ENCODE results near the gene SLC43A1.
A peak's percentile ranks its signal among the peaks of the same experiment; 100 is the strongest.
"Not testable (repeated sequence)": the region's sequence is repeated elsewhere in the genome, so short reads cannot be mapped to it uniquely, and the experiment has no call there.

SLC43A1 gene

GRCh38 chr11:57460758-57461749 is 54.4 kb downstream of the SLC43A1 start:
- no peak for DNase-seq (ENCODE audit: low read depth)

DNA sequence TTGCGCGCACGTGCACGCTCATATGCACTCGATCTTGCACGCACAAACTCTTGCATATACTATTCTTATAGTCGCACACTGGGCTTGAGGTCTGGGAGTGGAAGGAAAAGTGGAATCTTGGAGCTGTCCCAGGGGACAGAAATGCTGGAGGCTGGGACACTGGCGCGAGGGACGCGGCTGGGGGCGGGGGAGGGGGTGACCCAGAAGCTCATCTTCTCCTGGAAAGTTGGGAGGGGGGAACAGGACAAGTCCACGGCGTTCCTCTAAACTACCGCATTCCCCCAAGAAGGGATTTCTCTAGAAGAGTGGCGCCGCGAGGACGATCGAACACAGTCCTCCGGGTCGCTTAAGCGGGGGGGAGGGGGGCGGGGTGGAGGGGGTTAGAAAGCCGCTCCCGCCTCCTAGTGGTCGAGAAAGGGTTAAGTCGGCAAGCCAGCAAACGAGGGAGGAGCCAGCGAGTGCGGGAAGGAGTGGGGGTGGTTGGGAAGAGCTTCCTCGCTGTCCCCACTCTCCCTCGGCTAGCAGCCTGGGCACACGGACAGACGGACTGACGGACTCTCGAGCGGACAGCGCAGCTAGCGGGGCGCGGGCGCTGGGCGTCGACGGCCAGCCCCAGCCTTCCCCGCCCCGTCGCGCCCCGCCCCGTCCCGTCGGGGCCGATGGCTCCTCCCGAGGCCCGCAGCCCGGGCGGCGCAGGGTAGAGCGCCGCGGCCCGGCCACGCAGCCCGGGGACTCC is 55.3 kb downstream of the SLC43A1 start, which contains the start of gene RTN4RL2:
Gene RTN4RL2, plus strand, starts transcription at position 507 of the 736 bp plus-strand sequence. CDS start 338 bp downstream, outside the sequence.
- DNase-seq (ENCODE audit: low read depth), result no peak

DNA sequence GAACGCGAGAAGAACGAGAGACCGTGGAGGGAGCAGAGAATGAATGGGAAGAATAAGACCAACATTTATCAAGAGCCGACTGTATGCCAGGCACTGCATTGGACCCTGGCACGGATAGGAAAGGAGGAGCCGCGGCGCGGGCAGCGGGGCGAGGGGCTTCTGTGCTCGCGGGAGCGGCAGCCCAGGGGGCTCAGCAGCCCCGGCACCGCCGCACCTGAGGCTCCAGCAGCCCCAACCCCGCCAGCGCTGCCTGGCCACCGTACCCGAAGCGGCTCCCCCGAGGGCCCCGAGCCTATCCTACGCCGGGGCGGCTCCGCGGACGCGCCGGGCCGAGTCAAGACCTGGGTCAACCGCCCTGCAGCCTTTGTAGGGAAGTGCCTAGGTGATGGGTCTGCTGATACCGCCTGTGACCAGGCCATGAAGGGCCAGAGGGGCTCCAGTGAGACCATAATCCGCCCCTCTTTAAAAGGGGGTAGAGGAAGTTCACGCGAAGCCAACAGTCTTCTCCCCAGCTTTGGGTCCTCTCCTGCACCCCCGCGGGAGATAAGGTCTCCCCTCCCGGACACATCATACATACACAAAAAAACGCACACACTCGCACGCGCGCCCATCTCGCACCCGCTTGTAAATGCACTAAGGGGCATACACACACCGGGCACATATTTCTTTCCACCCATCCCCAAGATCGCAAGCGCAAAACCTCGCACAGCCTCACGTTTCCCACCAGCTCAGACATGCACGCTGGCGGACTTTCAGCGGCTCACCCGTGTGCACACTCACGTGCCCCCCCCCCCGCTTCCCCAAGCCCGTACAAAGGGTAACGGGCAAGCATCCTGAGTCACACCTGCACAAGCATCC is 56.1 kb downstream of the SLC43A1 start:
- no peak for DNase-seq (ENCODE audit: low read depth)

DNA sequence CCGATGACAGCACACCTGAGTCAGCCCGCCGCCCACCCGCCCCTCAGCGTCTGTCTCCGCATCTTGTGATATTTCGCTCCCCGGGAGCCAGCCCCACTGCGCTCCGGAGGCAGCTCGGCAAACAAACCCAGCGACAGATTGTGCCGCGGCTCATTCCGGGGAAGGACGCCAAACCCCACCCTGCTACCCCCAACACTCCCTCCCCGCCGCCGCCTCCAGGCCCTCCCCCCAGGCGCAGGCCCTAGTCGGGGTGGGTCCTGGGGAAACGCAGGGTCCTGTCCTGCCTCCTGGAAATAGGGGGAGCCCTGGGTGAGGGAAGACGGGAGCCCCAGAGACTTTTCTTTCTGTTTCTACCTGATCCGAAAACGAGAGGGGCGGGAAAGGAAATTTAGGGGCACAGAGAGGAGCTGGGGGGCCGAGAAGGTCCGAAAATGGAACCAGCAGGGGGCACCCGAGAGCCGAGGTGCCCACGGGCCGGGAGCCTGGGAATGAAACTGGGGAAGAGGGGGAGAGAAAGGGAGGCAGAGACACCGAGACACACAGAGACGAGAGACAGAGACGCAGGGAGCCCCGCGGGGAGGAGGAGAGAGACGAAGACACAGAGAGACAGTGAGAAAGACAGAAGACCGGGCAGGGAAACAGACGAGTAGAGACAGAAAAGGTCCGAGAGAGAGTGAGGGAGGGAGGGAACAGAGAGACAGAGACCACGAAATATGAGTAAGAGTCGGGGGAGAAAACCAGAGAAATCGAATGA is 56.9 kb downstream of the SLC43A1 start:
- peak; percentile 35 for DNase-seq (ENCODE audit: low read depth)

GRCh38 chr11:57458060-57458409 is 57.5 kb downstream of the SLC43A1 start:
- DNase-seq (ENCODE audit: low read depth), result no peak

DNA sequence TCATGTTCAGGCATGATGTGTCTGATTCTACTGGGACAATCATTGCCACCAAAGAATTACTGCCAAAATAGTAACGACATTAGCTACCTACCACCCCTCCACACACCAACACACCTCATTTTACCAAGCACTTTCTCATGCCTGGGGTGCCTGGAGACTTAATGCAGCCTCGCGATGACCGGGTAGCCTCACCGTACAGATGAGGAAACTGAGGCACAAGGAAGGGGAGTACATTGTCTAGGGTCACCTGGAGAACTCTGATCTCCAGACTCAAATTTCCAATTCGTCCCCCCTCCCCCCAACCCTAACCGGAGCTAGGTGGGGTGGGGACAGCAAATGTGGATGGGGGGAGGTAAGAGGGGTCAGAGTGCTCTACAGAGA is 57.9 kb downstream of the SLC43A1 start:
- DNase-seq (ENCODE audit: low read depth), result no peak

DNA sequence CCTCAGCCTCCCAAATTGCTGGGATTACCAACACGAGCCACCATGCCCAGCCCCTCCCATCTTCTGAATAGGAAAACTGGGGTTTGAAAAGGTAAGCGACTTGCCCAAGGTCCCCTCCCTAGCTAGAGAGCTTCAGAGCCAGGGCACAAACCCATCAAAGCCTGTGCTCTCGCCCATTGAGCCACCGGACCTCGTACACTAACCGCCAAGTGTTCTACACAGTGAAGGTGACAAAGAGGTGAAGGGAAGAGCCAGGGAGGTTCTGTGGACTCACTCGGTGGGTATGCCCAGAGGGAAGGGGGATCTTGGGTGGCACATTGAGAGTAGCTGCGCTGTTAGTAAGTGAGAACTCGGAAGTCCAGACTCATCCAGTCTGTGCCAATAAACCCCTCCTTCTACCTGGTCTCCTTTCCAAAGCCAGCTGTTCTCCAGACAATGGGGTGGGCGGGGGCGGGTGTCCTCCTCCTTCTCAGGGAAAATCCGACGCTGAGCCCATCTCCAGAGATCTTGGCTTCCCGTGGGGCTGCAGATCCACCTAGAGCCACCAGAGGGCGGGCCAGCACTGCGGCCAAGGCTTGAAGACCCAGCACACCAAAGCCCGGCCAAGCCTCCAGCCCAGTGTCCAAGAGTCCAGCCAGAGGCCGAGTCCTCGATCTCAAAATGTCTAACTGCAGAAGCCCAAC is 58.4 kb downstream of the SLC43A1 start:
- DNase-seq (ENCODE audit: low read depth), result peak; percentile 60

DNA sequence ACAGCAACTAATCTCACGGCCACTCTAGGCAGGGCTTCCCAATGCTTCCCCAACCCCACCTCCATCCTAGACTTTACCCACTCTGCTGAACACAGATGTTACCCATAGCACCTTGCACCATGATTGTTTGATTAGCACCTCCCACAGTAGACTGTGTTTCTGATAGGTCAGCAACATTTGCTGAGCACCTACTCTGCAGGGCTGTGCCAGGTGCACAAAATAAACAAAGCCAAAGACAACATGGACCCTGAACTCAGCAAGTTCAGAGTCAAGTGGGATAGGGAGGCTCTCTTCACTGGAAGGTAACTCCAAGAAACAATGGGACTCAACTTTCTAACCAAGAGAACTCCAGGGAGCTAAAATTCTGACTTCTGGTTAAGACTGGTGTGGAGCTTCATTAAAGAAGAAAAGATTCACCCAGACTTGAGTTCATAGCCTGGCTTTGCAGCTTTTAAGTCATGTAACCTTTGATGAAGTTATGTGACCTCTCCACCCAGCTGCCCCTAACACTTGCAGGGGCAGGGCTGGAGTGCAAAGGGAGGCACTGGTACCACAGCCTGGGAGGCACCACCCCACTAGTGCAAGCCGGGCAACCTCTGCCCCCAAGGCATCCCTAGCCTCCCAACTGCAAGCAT is 61.8 kb downstream of the SLC43A1 start:
- no peak for DNase-seq (ENCODE audit: low read depth)

GRCh38 chr11:57446055-57446454 is 69.4 kb downstream of the SLC43A1 start:
- no peak for DNase-seq (ENCODE audit: low read depth)

- not testable (repeated sequence) for DNase-seq (ENCODE audit: low read depth)
Measured at GRCh38 chr11:57445122-57445394, 70.4 kb downstream of the SLC43A1 start.

DNA sequence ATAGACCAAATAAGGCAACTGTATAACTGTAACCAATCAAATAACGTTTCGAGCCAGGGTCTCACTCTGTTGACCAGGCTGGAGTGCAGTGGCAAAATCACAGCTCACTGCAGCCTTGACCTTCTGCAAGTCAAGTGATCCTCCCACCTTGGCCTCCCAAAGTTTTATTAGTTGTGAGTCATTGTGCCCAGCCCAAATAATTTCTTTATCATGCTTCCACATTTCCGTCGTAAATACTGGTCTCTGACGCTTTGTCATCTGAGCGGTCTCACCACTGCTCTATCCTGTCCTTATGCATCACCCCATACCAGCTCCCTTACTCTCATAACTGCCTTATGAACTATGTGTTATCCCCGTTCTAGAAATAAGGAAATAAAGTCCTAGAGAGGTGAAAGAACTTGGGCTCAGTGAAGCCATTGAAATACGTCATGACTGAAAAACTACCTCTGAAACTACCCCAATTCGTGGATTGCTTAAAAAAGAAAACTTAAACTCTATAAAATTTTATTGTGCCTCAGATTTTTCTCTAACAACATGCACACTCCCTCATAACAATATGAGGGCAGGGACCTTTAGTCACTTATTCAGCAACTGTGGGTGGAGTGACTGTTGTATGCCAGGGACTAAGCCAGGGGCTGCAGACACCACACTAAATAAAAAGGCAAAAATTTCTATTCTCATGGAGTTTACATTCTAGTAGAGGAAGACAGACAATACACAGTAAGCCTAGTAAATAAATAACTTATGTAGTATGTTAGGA is 71.0 kb downstream of the SLC43A1 start:
- DNase-seq (ENCODE audit: low read depth), result no peak

DNA sequence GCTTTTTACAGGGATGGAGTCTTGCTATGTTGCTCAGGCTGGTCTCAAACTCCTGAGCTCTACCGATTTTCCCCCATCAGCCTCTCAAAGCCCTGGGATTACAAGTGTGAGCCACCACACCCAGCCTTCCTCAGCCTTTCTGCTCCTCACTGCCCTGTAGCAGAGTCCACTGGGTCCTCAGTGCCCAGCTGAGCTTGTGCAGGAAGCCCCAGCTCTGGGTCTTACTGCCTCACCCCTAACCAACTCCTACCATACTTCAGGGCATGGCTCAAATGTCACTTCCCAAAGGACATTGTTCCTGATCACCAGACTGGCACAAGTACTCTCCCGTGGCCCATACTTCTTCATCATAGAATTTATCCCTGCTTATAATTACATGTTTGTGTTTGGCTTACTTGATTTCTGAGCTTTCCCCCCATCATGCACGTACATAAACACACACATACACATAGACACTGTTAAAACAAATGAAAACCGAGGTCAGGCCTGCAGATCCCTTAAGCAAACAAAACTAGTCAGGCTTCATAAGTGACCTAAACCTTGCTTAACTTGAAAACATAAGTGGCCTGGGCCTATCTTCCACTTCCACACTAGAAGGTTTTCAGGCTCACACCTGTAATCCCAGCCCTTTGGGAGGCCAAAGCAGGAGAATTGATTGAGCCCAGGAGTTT is 74.6 kb downstream of the SLC43A1 start:
- DNase-seq (ENCODE audit: low read depth), result no peak

DNA sequence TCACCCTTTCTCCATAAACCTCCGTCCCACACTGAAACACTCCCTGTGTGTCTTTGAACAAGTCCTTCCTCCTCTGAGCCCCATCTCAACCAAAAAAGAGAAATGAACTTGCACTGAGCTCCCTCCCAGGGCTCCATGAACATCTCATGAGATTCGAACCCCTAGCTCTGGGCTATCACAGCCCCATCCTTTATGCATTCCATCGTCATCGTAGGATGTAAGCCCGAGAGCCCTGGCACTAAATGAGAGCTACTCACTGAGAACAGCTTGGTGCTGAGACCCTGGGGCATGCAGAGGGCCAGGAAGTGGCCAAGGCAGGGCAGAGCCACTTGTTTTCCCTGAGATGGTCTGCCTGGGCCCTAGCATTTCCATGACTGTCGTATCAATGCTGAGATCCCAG is 75.7 kb downstream of the SLC43A1 start:
- DNase-seq (ENCODE audit: low read depth), result no peak

GRCh38 chr11:57438345-57439285 is 76.9 kb downstream of the SLC43A1 start:
- DNase-seq (ENCODE audit: low read depth), result no peak

GRCh38 chr11:57436031-57436430 is 79.5 kb downstream of the SLC43A1 start:
- no peak for DNase-seq (ENCODE audit: low read depth)

DNA sequence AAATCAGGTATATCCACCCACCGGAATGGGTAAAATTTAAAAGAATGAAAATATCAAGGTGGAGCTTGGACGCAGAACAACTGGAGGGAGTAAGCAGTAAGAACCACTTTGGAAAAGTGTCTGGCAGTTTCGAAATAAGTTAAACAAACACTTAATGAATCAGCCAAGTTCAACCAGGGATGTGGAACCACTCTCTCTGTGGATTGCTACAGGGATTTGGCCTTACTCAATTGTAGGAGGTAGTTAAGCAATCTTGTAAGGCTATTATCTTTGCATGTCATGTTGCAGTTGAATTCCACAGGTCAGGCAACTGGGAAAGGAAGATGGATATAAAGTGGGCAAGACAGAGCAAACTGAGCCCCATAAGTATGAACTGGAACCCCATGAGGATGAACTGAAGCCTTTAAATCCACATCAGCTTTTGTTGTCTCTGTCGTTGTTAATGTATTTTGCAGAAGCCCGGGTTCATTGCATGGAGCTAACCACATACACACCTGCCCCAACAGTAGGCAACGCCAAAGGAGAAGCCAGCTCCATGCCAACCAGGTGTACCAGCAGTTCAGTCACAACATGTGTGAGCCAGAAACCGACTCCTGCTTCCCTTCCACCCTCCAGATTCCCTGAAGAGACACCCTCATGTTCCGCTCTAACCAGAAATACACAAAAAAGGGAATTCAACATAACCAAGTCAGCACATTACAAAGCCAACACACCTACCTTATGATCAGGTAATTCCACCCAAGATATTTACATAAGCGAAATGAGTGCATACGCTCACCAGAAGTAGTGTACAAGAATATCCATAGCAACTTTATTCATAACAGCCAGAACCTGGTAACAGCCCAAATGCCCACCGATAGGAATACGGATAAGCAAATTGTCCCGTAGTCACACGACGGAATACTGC is 80.6 kb downstream of the SLC43A1 start:
- no peak for DNase-seq (ENCODE audit: low read depth)
